ENCODE data around the gene ORM1.
"Not testable (repeated sequence)": the region's sequence is repeated elsewhere in the genome, so short reads cannot be mapped to it uniquely, and the experiment has no call there.

The ORM1 gene

DNA sequence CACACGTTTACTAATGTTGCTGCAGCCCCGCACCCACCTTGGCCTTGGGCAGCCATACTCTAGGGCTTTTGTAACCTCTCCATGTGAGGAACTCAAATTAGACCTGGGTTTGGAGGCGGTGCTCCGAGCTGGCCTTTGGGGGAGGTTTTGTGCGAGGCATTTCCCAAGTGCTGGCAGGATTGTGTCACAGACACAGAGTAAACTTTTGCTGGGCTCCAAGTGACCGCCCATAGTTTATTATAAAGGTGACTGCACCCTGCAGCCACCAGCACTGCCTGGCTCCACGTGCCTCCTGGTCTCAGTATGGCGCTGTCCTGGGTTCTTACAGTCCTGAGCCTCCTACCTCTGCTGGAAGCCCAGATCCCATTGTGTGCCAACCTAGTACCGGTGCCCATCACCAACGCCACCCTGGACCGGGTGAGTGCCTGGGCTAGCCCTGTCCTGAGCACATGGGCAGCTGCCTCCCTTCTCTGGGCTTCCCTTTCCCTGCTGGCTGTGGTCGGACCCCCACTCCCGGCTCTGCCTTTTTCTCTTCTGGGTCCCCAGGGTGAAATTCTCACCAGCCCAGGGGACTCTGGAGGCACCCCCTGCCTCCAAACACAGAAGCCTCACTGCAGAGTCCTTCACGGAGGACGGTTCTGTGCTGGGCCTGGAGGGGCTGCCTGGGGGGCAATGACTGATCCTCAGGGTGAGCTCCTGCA, at the start of gene ORM1:
Gene ORM1, plus strand, starts transcription at position 268 of the 701 bp plus-strand sequence. Its CDS starts 36 bp downstream, at position 304.
- DNase-seq (ENCODE audit: low read depth in 1 of 2, low spot score in 1 of 2): not testable (repeated sequence)

DNA sequence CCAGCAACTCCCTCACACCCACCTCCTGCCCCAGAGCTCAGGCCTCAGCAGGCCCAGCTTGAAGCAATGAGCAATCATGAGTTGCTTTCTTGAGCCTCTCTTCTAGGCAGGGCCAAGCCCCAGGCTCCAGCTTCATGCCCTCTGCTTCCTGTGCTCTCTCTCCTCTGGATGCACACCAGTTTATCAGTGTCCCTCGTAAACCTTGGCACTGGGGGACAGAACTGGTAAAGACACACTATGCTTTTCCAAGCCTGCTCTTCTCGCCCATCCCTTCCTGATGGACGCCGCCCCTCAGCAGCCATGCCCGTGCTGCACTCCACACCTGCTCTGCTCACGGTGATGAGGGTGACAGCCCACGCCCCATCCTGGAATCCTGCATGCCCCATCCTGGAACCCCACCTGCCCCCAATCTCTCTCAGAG, 49.4 kb upstream of the ORM1 start:
- no peak for DNase-seq (ENCODE audit: low read depth in 1 of 2, low spot score in 1 of 2)

DNA sequence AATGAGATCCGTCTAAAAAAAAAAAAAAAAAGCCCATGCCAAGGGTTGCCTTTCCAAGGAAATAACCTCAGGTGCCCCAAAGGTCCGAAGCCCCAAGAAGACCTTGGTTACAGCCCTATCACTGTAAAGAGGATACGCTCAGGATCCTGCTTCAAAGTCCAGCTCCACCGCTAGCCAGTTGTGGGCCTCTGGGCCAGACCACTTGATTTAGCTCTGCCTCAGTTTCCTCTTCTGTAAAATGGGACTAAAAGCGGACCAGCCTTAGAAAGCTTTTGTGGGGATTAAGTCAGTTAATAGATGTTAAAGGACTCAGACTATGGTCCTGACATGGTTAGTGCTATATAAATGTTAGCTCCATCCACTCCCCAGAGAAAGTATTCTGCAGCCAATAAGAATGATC, 48.7 kb upstream of the ORM1 start:
- DNase-seq (ENCODE audit: low read depth in 1 of 2, low spot score in 1 of 2): no peak

DNA sequence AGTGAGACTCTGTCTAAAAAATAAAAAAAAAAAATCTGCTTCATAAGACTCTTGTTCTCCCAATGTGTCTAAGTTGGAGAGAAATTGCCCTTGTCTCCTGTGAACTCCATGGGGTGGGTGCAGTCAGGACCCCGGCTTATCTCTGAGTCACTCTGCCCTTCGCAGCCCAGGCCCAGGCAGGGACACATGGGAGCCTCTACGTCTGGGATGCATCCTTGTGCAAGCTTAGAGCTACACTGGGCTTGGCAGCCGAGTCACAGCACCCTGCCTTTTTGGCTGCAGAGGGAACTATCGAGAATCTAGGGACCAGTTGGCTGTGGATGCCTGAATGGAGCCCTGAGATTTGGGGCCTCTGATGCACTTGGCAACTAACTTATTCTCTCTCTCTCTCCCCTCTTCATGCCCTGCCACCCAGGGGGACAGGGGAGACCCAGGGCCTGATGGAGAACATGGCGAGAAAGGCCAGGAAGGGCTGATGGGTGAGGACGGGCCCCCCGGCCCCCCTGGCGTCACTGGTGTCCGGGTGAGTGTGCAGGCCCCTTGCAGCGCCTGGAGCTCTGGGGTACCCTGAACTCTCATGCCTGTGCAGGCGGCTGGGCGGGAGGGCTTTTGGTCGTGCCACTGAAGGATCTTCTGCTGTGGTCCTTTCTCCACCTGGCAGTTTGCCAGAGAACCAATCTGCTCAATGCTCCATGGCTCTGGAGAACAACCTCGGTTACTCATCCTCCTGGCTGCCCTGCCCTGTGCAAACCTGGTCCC, 47.5 kb upstream of the ORM1 start:
- DNase-seq (ENCODE audit: low read depth in 1 of 2, low spot score in 1 of 2): no peak

DNA sequence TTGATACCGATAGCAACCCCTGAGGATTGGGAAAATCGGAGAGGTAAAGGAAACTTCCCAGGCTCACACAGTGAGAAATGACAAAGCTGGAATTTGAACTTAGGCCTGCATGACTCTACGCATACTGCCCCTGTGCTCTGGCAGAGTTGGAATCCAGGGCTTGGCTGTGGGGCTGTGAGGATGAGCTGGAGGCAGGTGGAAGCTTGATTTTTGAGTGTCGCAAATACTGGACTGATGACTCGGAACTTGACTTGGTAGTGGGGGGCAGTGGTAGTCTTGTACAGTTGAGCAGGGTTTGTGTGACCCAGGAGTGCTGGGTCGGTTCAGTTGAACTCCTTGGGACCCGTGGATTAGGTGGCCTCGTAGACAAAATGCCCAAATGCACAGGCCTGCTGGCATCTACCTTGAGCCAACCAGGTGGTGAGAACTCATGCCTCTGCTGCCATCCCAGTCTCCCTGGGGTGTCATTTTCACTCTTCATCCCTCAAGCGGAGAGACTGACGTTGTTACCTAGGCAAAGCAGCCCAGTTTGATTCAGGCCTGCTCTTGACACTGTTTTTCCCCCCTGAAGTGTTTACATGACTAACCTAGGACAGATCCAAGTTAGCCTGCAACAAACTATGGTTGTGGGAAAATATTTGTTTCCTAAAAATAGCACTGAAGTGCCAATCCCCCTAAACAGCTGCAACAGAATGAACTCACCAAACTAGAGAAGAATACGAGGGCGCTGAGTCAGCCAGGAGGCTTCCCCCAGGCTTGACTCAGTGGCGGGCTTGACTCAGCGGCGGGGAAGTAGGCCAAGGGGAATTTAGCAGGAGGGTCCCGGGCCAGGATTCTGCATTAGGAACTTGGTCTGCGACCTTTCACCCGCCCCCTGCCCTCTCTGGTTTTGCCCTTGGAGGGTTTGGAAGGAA, 45.7 kb upstream of the ORM1 start:
- DNase-seq (ENCODE audit: low read depth in 1 of 2, low spot score in 1 of 2): no peak

DNA sequence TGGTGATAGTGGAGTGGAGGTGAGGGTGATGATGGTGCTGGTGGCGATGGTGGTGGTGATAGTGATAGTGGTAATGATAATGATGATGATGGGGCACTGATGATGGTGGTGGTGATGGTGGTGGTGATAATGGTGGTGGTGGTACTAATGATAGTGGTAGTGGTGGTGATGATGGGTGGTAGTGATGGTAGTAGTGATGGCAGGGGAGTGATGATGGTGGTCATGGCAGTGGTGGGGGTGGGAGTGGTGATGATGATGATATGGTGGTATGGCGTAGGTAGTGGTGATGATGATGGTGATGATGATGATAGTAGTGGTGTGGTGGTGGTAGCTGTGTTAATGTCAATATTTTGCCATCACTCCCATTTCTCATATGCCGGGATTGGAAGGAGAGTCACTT, 44.5 kb upstream of the ORM1 start:
- no peak for DNase-seq (ENCODE audit: low read depth in 1 of 2, low spot score in 1 of 2)

DNA sequence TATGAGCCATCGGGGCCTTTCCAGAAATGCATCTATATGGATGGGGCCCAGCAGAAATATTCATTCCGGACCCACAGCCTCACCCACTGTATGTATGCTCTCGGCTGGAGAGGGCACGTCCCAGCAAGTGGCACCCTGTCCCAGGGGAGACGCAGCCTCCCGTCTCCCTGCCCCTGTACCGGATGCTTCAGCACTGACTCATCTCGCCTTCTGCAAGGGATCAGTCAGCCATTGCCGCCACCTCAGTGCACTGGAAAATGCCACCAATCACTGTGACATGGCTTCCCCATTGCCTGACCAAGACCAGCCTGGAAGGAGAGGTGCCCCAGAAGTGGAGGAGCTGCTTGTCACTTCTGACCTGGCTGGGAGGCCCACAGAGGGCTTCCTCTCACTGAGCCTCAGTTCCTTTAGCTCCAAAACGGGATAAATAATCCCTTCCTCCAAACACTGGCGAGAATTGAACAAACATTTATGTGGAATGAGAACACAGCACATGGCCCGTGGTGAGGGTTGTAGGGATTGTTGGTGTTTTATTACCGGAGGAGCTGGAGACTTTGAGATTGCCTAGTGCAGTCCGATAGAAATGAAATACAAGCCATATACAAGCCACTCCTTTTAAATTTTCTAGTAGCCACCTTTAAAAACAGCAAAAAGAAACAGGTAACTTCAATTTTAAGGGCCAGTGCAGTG, 43.9 kb upstream of the ORM1 start:
- no peak for DNase-seq (ENCODE audit: low read depth in 1 of 2, low spot score in 1 of 2)

DNA sequence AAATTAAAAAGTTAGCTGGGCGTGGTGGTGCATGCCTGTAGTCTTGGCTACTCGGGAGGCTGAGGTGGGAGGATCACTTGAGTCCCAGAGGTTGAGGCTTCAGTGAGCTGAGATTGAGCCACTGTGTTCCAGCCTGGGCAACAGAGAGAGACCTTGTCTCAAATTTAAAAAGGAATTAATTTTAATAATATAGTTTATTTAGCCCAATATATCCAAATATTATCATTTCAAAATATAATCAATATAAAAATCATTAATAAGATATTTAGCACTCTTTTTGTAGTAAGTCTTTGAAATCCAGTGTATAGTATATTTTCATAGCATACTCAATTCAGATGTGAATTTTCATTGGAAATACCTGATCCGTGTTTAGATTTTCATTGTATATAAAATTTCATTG, 43.2 kb upstream of the ORM1 start:
- DNase-seq (ENCODE audit: low read depth in 1 of 2, low spot score in 1 of 2): no peak

DNA sequence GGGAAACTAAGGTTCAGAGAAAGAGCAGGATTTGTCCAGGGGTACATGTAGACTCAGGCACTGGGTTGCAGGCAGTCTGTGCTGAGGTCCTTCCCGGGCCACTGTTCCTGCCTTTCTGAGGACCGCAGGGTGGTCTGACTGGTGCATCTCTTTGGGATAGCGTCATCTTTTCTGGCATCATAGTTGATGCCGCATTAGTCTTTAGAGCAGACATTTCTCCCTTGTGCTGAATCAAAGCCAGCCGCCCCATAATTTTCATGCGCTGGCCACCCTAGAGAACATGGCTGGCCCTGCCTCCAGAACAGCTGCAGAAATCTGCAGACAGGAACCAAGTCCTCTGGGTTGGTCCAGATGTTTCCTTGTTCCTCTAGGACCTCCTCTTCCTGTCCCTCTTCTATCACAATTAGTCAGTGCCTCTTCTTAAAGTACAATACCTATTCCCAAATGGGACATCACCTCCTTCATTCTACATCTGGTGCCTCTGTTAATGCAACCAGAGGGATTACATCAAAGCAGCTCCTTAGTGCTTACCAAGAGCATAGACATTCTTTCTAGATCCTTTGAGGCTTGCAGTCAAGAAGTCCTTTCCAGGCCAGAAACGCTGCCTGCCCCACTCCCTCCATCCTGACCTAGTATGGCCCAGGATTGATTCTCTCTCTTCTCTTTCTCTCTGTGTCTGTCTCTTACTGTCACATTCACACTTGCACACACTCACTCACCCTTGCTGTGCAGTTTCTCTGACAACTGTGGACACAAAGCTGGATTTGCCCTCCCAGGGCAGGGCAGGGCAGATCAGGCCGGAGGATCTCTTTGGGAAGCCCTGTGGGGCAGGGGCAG, 42.0 kb upstream of the ORM1 start:
- DNase-seq (ENCODE audit: low read depth in 1 of 2, low spot score in 1 of 2): no peak

DNA sequence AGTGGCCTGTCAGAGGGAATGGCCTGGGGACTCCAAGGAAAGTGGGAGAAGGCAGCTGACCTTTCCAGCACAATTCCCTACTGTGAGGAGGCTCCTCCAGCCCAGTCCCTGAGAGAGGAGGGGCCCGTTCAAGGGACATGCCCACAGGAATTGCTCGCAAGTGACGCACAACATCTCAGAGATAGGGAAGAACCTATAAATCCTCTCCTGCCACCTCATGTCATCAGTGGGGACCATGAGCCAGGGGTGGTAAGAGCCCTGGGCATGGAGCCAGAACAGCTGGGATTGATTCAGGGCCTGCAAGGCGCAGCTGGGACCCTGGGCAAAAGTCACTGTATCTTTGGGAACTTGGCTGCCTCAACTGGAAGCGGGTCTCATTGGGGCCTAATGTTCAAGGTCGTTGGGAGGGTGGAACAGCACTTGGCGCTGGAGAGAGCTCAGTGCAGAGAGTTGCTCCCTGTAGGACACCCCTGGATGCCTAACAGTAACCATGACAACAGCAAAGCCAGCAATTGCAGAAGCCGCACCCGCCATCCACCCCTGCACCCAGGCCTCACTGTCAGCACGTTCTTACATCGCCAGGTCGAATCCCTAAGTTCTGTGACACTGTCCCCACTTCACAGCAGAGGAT, 41.3 kb upstream of the ORM1 start:
- DNase-seq (ENCODE audit: low read depth in 1 of 2, low spot score in 1 of 2): no peak

DNA sequence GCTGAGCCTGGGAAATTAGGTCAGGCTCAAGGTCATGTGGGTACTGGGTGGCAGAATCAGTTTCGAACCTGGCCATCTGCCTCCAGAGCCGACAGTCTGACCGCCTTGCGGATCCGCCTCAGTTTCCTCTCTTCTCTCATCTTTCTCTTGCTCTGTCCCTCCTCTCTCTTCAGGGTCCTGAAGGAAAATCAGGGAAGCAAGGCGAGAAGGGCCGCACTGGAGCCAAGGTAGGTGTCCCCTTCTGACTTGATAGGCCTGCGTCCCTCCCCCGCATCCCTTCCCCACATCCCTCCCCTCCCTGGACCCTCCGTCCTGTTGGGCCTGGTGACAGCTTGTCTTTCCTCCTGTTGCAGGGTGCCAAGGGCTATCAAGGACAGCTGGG, 40.8 kb upstream of the ORM1 start:
- DNase-seq (ENCODE audit: low read depth in 1 of 2, low spot score in 1 of 2): no peak

DNA sequence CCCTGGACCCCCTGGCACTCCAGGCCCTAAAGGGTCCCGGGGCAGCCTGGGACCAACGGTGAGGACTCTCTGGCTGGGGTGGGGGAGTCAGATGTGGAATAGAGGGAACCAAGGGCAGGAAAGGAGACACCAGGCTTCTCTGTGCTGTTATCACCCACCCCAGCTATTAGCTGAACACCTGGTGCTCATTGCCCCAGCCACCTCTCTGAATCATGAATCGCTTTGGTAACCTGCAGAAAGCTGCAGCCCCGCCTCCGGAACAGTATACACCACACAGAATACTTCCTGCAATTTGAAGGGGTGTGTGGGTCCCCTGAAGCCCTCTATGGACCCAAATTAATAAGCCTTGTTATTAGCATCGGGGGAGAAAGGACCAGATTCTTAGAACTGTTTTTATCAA, 40.4 kb upstream of the ORM1 start:
- no peak for DNase-seq (ENCODE audit: low read depth in 1 of 2, low spot score in 1 of 2)

DNA sequence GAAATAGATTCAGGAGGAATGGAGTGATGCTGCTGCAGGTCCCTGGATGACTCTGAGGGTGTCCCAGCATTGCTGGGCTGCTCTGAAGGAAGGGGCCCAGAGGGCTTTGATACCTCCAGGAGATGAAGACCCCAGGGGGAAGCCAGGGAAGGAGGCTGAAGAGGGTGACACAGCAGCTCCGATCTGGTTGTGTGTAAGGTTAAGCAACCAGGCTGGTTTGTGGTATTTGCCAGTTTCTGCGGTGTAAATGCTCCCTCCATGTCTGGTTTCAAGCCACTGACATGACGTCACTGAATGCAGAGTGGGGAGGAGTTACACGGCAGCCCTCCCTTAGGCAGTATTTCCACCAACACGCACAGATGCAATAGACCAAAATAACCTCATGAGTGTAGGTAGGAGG, 40.0 kb upstream of the ORM1 start:
- no peak for DNase-seq (ENCODE audit: low read depth in 1 of 2, low spot score in 1 of 2)

DNA sequence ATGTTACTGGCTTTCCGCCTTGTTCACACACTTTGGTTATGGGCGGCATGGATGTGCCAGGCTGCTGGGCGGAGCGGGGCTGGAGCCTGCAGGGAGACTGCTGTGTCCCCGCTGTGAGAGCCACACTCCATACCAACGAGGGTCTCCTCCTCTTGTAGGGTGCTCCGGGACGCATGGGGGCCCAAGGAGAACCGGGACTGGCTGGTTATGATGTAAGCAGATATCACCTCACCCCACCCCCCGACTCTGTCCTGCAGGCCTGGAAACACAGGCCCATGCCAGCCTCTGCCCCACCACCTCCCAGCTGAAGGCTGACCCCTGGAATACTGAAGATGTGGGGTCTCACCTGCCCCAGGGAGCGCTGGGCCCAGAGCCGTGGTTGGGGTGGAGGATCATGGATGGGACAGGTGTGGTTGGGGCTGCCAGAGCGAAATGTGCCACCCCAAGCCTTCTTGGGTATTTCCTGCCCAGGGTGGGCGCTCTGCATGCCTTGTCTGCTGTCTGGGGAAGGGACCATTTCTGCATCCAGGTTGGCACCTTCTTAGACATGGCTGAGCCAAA, 39.3 kb upstream of the ORM1 start:
- DNase-seq (ENCODE audit: low read depth in 1 of 2, low spot score in 1 of 2): no peak

DNA sequence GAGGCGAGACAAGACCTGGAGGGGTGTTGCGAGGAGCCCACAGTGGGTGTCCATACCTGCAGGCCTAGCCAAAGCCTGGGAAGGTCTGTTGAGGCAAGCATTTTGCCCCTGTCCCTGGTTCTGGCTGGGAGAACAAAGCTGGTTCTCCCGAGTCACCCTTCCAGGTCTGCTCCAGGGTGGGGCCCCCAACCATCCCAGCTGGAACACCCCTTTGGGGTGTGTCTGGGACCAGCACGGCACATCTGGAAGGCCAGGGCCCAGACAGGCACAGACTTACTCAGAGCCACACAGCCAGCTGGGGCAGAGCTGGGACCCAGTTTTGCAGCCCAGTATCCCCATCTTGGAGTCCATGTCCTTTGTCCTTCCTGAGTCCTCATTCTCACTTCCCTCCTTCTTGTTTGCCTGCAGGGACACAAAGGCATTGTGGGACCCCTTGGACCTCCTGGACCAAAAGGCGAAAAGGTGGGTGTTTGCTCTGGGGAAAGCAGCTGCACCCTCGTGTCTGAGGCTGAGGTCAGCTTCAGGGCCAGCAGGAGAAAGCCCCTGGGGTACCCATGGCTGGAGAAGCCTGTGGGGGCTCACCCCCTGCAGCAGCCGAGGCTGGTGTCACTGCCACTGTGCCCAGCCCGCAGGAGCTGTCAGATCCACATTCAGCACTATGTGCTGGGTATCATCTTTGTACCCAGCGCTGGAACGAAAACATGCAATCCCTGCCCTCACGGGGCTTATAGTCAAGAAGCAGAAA, 38.4 kb upstream of the ORM1 start:
- DNase-seq (ENCODE audit: low read depth in 1 of 2, low spot score in 1 of 2): no peak

DNA sequence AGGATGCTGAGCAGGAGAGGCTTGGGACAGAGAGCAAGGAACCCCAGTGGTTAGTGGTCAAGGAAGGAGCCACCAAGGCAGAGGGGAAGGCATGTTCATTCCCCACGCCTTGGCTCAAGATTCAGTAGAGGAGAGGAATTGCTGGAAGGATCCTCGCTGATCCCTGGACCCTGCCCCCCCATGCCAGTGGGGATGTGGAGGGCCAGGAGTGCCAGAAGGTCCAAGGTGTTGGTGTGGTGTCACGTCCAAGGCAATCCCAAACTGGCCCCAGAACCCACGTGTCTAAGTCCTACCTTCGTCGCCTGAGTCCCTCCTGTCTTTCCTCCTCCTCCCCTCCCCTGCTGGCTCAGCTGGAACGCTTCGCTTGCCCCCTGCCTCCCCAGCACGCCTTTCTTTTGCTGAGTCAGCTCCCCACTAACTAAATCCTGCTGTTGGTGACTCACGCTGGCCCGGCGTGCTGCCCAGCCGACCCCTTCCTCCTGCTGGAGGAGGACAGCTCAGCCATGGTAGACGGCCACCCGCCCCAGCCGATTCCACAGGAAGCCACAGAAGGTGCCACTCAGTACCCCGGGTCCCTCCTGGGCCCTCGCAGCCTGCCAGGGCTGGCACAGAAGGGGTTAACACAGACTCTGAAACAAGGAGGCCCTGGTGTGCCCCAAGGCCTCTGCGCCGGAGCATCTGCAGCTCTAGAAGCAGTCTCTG, 37.6 kb upstream of the ORM1 start:
- no peak for DNase-seq (ENCODE audit: low read depth in 1 of 2, low spot score in 1 of 2)

DNA sequence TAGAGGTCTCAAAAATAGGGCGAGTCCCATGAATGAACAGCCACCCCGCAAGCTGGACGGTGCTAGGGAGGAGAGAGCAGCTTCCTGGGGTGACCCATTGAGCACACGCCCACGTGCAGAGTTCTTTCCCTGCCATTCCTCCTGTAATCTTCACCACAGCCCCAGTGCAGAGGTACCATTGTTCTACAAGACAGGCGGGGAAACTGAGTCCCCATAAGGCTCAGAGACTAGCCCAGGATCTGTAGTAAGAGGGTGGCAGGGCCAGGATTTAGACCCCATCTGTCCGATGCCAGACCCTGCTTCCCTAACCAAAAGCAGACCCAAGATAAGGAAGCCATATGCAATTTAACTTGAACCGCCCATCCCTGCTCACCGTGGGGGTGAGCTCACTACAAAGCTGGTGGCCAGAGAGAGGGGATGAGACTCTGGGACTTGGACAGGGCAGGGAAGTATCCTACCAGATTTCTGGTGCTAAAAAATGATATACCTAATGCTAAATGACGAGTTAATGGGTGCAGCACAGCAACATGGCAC, 36.7 kb upstream of the ORM1 start:
- DNase-seq (ENCODE audit: low read depth in 1 of 2, low spot score in 1 of 2): no peak
